ENCODE results near the gene LAMTOR3.

GRCh38 chr4:99843413-99843812 lies 50.8 kb downstream of the LAMTOR3 start:
- TF ChIP-seq, protein P1, sequence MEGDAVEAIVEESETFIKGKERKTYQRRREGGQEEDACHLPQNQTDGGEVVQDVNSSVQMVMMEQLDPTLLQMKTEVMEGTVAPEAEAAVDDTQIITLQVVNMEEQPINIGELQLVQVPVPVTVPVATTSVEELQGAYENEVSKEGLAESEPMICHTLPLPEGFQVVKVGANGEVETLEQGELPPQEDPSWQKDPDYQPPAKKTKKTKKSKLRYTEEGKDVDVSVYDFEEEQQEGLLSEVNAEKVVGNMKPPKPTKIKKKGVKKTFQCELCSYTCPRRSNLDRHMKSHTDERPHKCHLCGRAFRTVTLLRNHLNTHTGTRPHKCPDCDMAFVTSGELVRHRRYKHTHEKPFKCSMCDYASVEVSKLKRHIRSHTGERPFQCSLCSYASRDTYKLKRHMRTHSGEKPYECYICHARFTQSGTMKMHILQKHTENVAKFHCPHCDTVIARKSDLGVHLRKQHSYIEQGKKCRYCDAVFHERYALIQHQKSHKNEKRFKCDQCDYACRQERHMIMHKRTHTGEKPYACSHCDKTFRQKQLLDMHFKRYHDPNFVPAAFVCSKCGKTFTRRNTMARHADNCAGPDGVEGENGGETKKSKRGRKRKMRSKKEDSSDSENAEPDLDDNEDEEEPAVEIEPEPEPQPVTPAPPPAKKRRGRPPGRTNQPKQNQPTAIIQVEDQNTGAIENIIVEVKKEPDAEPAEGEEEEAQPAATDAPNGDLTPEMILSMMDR (IDR thresholded peaks at IDR 0.05), result no peak
- no peak for TF ChIP-seq POLR2A (IDR thresholded peaks at IDR 0.05)
